Activated CD4-positive, CD25-positive, alpha-beta regulatory T cell (primary cell): Measurements from ENCODE around the gene POFUT1.
"Not testable (repeated sequence)": the region's sequence is repeated elsewhere in the genome, so short reads cannot be mapped to it uniquely, and the experiment has no call there.

Experiments used
- DNase-seq, 4 experiments: peaks; one replicate each; lab custom pipeline; 2025; lab: John Stamatoyannopoulos, UW

POFUT1 gene

DNA sequence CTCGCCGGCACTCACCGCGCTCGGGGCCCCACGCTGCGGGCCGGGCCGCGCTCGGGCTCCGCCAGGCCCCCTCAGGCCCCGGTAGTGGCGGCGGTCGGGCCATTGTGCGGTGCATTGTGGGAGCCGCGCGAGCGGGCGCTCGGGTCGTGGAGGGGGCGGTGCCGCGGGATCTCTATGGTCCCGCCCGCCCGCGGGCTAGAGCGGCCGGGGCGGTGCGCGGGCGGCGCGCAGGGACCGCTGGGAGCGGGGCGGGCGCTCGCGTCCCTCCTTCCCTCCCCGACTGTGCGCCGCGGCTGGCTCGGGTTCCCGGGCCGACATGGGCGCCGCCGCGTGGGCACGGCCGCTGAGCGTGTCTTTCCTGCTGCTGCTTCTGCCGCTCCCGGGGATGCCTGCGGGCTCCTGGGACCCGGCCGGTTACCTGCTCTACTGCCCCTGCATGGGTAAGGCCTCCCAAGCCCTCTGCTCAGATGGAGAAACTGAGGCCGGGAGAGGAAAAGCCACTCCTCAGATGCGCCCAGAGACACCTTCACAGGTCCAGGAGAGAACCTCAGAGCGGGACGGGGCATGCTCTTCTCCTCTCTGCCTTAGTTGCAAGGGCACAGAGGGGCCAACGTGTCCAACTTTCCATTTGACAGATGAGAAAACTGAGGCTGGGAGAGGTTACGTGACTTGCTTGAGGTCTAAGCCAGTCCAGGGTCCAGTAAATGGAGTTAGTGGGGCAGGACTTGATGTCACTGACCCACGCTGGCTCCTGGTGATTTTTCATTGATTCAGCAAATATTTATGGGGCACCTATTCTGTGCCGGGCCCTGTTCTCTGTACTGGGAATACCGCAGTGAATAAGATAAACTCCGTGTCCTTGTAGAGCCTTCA lies at the start of gene POFUT1, which contains the start of gene PLAGL2:
TSS of gene POFUT1 (plus strand) at position 255 of the 873 bp plus-strand sequence. CDS start at position 317, 62 bp downstream.
TSS of gene PLAGL2 (minus strand) at position 118 of the 873 bp plus-strand sequence. CDS start 5,565 bp downstream, outside the sequence.
- peak; percentile 74 to 85 (median 82) for DNase-seq

DNA sequence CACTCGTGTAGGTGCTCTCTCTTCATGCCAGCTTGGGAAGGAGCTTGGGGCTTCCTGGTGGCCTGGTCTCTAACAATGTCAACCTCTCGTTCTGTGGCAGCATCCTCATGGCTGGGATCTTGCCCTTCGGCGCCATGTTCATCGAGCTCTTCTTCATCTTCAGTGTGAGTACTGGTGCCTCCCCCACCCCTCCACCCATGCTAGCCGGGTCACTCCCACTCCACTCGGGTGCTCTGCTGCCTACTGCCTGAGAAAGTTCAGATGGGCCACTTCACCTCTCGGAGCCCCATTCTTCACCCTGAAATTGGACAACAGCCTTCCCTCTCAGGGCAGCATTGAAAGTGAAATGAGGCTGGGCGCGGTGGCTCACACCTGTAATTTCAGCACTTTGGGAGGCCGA lies 49.3 kb upstream of the POFUT1 start:
- DNase-seq, result no peak

DNA sequence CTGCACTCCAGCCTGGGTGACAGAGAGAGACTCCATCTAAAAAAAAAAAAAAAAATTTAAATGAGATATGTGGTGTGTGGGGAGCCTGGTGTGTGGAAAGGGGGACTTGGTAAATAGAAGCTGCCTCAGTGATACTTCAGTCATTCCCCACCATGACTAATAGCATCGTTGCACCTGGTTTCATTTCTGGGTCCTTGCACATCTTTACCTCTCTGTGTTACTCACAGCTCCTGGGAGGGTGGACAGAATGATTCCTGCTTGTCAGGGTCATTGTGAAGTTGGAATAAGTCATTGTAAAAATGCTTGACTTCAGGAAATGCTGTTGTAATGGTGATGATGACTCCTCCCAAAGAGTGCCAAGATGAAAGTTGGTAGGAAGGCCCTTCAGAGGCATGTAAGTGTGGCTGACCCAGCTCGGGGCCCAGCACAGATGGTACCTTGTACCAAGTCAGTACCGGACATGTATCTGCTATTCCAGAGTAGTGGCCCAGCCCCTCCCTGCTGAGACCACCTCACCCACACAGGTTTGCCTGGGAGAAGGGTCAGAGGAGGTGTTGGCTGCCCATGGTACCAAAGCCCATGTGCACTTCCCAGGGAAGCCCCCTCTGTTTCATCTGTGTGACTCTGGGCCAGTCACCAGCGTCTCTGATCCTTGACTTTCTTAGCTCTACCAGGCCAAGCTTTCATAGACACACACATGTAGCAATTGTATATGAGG lies 48.6 kb upstream of the POFUT1 start:
- no peak for DNase-seq

DNA sequence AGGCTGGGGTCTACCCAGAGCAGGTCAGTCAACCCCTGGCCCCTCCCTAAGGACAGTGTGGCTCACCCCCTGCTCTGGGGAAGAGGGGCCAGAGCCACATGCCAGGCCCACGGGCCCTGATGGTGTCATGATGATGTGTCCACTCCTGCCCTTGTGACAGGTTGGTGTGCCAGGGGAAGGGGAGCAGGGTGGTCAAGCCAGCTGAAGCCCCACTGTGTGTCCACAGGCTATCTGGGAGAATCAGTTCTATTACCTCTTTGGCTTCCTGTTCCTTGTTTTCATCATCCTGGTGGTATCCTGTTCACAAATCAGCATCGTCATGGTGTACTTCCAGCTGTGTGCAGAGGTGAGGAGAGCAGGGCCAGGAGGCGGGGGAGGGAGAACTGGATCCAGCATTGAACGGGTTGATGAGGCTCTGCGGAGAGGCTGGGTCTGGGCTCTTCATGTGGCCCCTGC lies 47.9 kb upstream of the POFUT1 start:
- DNase-seq, result no peak

DNA sequence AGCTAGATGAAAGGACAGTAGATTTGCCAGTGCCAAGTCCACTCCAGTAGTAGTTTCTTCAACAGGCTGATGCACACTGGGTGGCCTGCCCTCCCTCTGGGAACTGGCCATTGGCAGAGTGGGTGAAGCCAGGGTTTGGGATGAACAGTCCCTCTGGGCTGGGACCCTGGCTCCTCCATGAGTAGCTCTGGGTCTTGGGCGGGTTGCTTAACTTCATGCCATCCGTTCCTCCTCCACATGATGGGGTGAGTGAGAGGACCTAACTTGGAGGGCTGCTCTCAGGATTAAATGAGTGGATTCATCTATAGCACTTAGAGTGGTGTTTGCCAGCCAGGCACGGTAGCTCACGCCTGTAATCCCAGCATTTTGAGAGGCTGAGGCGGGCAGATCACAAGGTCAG lies 47.3 kb upstream of the POFUT1 start:
- no peak for DNase-seq

DNA sequence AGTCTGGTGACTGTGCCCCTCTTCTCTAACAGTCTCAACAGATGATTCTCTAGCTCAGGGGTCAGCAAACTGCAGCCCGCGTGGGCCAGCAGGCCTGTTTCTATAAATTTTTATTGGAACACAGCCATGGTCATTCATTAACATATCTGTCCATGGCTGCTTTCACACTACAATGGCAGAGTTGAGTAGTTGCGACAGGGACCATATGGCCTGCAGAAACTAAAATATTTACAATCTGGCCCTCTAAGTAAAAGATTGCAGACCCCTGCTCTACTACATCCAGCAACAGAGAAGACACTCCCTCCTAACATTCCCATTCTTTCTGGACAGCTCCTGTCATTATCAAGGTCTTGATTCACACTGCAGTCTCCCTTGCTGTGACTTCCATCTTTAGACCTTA lies 45.3 kb upstream of the POFUT1 start:
- DNase-seq, result no peak

DNA sequence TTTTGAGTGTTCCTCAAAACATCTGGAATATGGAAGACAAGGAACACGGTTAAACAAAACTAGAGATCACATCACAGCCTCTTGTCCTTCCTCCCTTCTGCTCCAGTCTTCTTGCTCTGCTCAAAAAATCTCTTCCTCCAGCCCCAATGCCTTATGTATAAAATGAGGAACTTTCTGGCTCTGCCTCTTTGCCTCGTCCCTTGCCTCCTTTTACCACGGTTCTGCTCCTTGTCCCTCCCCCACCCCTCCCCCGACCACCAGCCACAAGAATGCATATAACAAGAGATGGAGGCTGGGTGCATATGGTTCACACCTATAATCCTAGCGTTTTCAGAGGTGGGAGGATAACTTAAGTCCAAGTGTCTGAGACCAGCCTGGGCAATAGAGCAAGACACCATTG lies 43.7 kb upstream of the POFUT1 start:
- DNase-seq, result no peak

DNA sequence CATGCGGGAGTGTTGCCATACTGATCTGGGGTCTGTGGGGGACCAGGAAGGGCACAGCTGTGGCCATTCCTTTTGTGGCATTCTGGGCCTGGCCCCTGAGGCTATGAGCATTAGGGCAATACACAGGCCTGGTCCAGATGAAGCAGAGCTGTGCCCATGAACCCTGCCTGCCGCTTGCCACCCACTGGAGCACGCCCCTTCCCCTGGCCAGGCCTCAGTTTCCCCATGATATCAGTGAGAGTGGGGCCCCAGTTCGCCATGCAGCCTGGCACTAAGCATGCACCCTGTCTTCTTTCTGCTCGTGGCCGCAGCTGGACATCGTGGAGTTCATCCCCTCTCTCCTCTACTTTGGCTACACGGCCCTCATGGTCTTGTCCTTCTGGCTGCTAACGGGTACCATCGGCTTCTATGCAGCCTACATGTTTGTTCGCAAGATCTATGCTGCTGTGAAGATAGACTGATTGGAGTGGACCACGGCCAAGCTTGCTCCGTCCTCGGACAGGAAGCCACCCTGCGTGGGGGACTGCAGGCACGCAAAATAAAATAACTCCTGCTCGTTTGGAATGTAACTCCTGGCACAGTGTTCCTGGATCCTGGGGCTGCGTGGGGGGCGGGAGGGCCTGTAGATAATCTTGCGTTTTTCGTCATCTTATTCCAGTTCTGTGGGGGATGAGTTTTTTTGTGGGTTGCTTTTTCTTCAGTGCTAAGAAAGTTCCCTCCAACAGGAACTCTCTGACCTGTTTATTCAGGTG lies 42.5 kb upstream of the POFUT1 start:
- DNase-seq, result no peak

DNA sequence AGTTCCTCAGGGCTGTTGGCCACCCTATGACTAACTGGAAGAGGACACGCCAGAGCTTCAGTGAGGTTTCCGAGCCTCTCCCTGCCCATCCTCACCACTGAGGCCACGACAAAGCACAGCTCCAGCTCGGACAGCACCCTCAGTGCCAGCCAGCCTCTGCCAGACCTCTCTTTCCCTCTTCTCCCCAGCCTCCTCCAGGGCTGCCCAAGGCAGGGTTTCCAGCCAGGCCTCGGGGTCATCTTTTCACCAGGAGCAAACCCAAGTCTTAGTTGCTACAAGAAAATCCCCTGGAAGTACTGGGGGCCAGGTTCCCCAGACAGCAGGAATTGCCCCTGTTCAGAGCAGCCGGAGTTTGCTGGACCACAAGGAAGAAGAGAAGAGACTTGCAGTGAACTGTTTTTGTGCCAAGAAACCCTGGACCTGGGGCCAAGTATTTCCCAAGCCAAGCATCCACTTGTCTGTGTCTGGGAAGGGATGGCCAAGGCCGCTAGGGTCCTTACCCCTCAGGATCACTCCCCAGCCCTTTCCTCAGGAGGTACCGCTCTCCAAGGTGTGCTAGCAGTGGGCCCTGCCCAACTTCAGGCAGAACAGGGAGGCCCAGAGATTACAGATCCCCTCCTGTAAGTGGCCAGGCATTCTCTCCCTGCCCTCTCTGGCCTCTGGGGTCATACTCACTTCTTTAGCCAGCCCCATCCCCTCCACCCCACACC lies 41.7 kb upstream of the POFUT1 start:
- DNase-seq, result no peak

DNA sequence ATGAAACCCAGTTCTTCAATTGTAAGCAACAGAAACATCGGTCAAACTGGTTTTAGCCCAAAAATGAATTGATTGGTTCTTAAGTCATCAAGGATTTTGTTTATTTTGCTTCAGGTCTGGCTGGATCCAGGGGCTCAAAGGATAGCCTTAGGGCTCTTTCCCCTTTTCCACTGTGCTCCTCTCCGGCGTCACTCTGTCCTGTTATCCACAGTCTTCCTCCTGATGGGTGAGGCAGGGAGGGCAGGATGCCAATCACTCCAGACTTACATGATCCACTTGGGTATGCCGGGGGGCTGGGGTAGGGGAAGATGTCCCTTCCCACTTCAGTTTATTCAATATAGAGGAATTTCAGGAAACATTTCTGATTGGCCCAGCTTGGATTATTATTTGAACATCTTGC lies 40.1 kb upstream of the POFUT1 start:
- no peak for DNase-seq

DNA sequence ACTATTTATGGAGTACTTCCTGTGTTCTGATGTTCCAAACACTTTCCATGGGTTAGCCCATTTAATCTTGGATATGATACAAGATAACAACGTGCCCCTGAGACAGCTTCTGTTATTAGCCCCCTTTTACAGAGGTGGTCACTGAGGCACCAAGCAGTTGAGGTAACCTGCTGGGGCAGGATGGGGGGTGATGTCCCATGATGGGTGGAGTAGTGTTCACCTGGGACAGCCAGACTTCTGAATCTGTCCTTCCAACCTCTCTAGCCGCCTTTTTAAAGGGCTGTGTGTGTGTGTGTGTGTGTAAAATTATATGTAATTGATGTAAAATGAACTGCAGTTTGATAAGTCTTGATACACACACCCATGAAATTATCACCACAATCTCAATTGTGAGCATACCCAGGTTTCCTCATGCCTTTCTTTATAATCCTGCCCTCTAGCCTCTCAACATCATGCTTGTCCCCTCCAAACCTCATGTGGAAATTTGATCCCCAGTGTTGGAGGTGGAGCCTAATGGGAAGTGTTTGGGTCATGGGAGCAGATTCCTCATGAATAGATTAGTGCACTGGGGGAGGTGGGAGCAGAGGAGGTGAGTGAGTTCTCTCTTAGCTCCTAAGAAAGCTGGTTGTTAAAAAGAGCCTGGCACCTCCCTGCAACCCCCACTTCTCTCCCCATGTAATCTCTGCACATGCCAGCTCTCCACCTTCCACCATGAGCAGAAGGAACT lies 39.3 kb upstream of the POFUT1 start:
- DNase-seq, result no peak

DNA sequence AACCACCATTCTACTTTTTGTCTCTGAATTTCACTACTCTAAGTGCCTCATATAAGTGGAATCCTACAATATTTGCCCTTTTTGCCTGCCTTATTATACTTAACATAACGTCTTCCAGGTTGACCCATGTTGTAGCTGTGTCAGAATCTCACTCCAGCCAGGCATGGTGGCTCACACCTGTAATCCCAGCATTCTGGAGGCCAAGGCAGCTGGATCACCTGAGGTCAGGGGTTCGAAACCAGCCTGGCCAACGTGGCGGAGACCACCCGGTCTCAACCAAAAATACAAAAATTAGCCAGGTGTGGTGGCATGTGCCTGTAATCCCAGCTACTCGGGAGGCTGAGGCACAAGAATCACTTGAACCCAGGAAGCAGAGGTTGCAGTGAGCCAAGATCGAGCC lies 30.0 kb upstream of the POFUT1 start:
- DNase-seq, result not testable (repeated sequence)

DNA sequence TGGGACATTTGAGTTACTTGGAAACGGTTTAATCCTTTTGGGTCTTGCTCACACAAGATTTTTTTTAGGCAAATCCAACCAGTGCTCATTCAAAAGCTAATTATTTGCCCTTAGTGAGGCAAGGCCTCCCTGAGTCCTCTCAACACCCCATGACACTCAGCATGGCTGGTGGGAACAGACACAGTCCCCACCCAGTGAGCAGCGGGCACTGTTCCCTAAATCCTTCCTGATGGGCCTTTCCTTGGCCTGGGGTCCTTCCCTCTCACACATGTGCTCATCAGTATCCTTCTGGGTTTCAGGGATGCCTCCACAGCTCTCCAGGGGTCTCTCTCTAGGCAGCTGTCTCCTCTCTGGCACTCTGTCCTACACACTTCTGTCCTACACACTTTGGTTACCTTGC lies 28.2 kb upstream of the POFUT1 start:
- DNase-seq, result no peak

DNA sequence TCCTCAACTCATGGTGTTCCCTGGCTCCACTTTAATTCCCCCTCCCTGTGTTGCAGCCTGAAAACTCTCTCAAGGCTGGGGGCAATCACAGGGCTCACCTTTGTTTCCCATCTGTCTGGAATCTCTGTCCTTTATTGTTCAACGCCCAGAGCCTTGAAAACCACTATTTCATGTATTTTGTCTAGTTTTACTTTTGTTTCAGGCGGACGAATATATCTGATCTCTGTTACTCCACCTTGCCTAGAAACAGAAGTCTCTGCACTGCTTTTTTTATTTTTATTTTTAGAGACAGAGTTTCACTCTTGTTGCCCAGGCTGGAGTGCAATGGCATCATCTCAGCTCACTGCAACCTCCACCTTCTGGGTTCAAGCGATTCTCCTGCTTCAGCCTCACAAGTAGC lies 27.7 kb upstream of the POFUT1 start:
- no peak for DNase-seq

DNA sequence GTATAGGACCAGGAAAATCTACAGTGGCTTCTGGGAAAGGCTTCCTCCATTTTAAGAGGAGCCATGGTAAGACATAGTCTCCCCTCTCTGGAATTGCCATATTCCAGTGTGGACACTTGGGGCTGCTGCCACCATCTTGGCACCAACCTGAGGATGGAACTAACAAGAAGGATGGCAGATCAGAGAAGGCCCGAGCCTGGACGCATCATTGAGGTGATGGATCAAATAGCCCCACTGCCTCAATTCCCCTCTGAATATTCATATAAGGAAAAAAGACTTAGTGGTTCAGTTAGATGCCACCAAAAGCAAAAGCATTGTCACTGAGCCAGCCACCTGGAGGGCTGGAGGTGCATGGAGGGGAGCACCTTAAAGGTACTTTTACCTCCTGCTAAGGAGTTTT lies 26.1 kb upstream of the POFUT1 start:
- DNase-seq, result no peak

DNA sequence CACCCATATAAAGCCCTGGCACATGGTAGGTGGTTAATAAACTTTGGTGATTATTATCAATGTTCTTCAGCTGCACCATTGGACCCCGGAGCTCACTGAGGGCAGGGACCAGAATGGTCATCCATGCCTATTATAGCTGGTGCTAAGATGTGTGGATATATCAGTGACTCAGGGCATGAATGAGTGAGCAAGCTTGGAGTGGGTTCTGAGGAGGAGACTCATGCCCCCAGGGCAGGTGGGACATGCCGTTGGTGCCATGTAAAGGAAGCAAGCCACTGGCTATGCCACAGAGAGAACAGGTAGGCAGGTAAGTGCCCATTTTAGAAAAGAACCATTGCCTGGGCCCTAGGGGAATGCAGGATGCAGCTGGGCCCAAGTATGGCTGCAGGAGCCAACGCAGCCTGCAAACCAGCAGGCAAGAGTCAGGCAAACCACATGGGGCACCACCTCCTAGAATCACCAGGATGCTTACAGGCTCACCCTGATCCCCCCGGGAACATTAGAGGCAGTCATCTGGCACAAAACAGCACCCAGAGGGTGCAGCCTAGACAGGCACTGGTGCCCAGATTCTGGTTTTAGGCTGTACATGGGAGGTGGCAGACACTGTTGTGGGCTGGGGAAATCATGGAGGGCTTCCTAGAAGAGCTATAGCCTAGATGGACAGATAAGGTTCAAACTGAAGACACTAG lies 23.6 kb upstream of the POFUT1 start:
- no peak for DNase-seq

DNA sequence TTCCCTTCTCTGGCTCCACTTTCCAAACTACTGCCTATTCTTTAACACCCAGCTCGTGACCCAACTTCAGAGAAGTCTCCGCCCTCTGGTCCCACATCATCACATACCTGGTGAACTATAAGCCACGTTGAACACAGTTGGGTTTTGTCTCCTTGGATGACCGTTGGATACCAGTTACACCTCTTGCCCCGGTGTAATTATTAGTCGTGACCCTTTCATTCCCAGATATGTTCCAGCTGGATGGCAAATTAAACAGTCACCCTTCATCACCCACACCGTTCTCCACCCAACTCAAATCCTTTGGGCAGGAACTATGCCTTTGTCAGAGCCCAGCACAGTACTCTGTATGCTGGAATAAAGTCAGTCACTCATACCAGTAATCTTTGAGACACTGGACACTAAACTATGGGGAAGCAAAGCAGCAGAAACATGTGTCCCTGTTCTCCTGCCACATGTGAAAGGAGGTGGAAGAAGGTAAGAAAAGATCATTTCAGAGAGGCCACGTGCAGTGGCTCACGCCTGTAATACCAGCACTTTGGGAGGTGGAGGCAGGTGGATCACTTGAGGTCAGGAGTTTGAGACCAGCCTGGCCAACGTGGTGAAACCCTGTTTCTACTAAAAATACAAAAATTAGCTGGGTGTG lies 22.6 kb upstream of the POFUT1 start:
- DNase-seq, result no peak

DNA sequence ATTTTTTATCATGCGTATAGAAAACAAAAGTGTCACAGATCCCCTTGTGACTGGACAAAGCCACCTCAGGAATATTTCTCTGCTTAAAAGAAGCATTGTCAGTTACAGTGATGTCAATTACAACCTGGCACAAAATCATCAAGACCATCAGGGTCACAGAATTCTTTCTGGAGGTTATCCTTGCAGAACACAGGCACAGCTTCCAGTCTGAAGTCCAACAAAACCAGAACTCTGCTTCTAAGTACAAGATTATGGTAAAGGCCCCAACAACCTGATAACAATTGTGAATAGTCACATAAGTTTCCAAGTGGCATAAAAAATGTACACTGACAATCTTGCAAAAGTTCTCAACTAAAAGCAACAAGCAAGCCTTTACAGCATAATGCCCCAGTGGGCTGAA lies 21.2 kb upstream of the POFUT1 start:
- no peak for DNase-seq

DNA sequence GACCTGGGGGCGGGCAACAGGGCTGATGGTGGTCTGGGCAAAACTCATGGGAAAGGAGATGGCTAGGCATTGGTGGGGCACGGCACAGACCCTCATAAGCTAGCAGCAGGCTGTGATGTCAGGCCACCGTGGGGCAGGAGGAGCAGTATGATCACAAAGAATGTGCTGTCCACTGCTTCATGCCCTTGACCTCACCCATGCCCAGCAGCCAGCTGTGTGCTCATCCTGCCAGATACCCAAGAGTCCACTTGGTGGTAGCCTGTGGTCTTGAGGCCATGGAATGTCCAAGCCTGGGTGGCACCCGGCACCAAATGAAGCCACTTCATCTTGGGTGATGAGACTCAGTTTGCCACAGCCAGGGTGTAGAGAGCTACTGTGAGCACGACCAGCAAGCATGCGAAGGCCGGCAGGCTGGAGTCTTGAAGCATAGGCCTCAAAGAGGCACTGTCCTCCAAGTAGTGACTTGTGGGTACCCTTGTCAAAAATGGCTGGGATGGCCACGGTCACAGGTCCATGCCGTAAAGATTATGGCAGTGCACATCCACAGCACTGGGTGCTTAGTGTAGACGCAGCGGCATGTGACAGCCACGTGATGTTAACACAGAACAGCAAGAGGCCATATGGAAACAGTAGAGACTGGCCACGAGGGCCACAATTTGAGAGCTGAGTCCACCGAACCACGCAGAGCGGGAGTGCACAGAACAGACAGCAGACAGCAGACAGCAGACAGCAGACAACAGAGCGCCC lies 19.1 kb upstream of the POFUT1 start:
- DNase-seq, result no peak
